HG03097 (cell line): ENCODE data around the gene PRMT6.
"Not testable (repeated sequence)": the region's sequence is repeated elsewhere in the genome, so short reads cannot be mapped to it uniquely, and the experiment has no call there.

Experiments
- ATAC-seq: cut with Tn5 transposase; IDR thresholded peaks from one replicate; pipeline ENCODE4 v1.9.1; 2021; ENCODE audit not compliant: unreplicated experiment, low FRiP score

Gene PRMT6

GRCh38 chr1:107056426-107057196 is at the start of gene PRMT6:
PRMT6 (plus strand) TSS chr1:107056674; CDS start chr1:107056716, 42 bp downstream.
- ATAC-seq: peak; percentile 96

- no peak for ATAC-seq
These were observed 47.2 kb upstream of the PRMT6 start for GRCh38 chr1:107009281-107009680.

- ATAC-seq: no peak
These were observed 45.9 kb upstream of the PRMT6 start for GRCh38 chr1:107010582-107010981.

GRCh38 chr1:107016376-107016978 is 40.0 kb upstream of the PRMT6 start:
- ATAC-seq: no peak

GRCh38 chr1:107018445-107018844 is 38.0 kb upstream of the PRMT6 start:
- no peak for ATAC-seq

- ATAC-seq: no peak
These were observed 37.3 kb upstream of the PRMT6 start for GRCh38 chr1:107019166-107019565.

- not testable (repeated sequence) for ATAC-seq
These were observed 17.6 kb upstream of the PRMT6 start for GRCh38 chr1:107038874-107039273.

- ATAC-seq: not testable (repeated sequence)
These were observed 11.9 kb upstream of the PRMT6 start for GRCh38 chr1:107044310-107045220.

- no peak for ATAC-seq
These were observed 8.9 kb upstream of the PRMT6 start for GRCh38 chr1:107047602-107048001.

GRCh38 chr1:107048241-107048640 is 8.2 kb upstream of the PRMT6 start:
- ATAC-seq: no peak

GRCh38 chr1:107051266-107051665 is 5.2 kb upstream of the PRMT6 start:
- ATAC-seq: no peak

GRCh38 chr1:107055919-107056425 is 502 bp upstream of the PRMT6 start:
- ATAC-seq: not testable (repeated sequence)

GRCh38 chr1:107057197-107058133 is 991 bp downstream of the PRMT6 start:
- ATAC-seq: peak; percentile 61

GRCh38 chr1:107058245-107059032 is 2.0 kb downstream of the PRMT6 start:
- ATAC-seq: no peak

- ATAC-seq: no peak
These were observed 5.4 kb downstream of the PRMT6 start for GRCh38 chr1:107061886-107062285.

GRCh38 chr1:107073493-107073892 is 17.0 kb downstream of the PRMT6 start:
- no peak for ATAC-seq

GRCh38 chr1:107076841-107077240 is 20.4 kb downstream of the PRMT6 start:
- ATAC-seq: no peak

- no peak for ATAC-seq
These were observed 22.8 kb downstream of the PRMT6 start for GRCh38 chr1:107079249-107079648.

GRCh38 chr1:107081102-107081501 is 24.6 kb downstream of the PRMT6 start:
- no peak for ATAC-seq
